Activated naive CD4-positive, alpha-beta T cell (primary cell): ENCODE results near the gene PDE1C.

Experiments
- DNase-seq, 4 experiments: peaks; one replicate each; lab custom pipeline; 2025; lab: John Stamatoyannopoulos, UW

The PDE1C gene

DNA sequence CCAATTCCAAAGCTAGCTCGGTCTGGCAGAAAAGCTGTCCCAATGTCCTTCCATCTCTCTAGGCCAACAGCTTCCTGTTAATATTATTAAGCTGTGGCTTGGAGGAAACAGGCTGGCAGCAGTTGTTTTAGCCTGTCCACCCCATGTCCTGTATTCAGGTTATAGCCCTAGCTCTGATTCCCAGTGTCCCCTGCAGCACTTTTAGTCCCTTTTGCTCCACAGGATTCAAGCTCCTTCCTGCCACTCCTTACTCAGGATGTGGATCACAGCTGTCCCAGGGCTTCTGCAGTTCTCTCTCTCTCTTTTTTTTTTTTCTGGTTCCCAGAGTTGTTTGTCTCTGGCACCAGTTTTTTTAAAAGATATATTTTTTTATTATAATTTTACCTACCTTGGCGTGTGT lies 298.0 kb downstream of the PDE1C start:
- DNase-seq = no peak

DNA sequence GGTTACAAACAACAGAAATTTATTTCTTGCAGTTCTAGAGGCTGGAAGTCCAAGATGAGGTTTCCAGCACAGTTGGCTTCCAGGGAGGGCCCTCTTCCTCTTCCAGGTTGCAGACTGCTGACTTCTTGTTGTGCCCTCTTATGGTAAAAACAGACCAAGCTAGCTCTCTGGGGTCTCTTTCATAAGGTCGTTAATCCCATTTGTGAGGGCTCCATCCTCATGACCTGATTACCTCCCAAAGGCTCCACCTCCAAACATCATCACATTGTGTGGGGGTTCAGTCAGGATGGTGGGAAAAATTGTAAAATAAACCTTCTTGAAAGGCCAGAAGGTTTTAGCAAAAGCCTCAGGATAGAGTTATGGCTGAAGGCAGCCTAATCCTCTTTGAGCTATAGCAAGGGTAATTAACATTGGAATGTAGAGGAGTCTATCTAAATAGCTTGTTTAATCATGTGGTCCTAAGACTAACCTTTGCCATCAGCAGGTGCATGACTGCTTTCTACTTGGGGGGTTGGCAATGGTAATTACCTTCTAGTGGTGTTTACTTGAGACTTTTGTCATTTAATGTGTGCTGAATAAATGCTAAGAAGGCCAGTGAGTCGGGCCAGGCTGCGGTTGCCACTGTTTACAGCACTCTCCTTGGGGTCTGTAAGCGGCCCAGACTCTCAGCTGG lies 302.4 kb downstream of the PDE1C start:
- no peak for DNase-seq

DNA sequence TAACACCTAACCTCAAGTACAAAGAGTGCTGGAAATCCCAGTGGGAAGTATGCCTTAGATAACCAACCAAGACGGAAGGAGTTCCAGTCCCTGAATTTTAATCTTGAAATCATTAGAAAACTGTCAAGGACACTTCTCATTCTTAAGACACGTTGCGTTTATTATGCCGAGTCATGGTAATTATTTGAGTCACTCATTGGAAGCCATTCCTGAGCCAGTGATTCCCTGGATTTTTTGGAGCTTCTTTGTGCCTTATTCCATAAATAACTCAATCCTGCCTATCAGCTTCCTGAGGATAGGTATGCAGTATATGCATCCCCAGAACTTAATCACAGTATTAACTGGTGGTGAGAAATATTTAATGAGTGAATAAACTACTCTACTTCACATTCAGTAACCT lies 305.7 kb downstream of the PDE1C start:
- no peak for DNase-seq

DNA sequence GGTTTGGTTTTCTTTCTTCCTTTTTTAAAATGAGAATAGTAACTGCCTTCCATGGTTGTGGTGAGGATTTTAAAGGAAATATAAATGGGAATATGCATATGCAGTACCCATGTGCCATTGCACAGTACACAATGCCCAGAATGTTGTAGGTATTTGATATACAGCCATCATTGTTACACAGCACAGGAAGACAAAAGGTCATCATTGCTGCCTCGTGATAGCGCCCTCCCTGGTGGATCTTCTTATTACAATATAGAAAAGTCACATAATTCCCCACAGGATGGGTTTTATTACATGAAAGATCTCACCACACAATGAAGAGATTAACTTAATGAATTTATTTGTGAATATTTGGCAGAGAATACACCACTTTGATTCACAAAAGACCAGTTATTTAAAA lies 306.7 kb downstream of the PDE1C start:
- no peak for DNase-seq

DNA sequence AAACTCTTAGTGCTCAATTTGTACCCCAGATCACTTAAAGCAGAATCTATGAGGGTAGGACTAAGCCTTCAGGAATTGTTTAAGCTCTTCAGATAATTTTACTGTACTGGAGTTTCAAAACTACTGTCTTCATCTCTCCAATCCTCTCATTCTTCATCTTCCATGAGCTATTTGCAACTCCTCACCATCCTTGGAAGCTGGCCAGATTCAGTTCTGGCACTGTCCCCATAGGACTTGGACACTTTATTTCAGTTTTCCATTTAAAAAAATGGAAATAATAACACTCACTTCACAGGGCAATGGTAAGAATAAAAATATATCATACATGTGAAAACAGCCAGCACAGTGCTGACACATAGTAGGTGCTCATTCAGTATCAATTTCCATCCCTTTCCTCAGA lies 308.6 kb downstream of the PDE1C start:
- no peak for DNase-seq

DNA sequence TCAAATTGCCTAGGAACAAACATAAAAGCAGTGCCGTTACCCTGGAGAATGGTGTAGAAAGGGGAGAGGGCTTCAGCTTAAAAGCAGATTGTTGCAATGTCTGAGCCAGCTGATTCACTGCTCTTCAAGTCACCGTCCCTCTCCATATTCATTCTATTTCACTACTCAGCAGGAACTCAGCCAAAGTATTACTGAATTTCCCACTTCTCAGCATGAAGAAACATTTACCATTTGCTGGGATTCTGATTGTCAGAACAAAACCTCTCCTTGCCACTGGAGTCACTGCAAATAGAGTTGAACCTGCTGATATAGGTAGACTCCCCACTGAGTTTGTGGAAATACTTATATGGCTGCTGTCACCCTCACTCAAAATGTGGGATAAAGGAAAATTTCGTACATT lies 311.5 kb downstream of the PDE1C start:
- DNase-seq = no peak

DNA sequence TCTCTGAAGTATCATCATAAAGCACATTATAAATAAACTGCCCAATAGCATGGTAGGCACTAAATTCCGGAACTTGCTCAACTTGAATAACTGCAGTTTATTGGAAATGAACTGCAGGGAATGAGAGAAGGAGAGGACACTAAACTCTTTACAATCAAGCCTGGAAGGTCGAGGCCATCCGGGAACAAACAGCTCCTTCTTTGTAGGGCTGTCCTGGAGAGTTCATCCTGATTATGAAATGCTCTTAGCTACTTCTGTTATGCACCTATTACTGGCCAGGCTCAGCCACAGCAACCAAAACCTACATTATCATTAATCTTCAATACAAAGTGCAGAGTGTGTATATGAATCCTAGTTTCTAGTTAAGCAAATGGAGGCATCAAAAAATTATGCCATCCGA lies 318.5 kb downstream of the PDE1C start:
- DNase-seq = no peak

DNA sequence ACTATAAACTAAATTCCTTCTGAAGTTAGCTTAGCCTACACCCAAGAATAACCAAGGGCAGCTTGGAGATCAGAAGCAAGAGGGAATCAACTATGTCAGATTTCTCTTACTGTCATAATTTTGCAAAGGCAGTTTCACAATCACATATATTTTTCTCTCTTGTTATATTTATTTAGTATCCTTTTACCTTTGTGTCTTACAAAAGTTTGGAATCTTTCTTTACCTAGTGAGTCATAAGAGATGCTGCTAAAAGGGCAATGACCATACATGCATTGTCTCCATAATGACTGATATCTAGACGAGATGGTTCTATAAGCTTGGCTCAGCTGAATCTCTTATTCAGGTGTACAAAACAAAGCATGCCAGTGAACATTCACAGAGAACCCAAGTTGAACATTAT lies 322.1 kb downstream of the PDE1C start:
- no peak for DNase-seq

DNA sequence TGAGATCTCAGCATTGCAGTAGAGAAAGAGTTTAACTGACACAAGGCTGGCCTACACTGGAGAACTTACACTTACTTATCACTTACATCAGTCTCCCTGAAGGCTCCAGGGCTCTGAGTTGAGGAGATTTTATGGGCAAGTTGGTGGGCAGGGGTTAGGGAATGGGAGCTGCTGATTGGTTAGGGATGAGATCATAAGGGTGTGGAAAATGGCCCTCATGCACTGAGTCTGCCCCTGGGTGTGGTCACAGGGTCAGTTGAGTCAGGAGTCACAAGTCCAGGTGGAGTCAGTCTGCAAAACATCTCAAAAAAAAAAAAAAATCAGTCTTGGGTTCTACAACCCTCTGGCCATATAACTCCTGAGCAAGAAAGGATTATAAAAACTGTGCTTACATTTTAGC lies 322.7 kb downstream of the PDE1C start:
- no peak for DNase-seq

DNA sequence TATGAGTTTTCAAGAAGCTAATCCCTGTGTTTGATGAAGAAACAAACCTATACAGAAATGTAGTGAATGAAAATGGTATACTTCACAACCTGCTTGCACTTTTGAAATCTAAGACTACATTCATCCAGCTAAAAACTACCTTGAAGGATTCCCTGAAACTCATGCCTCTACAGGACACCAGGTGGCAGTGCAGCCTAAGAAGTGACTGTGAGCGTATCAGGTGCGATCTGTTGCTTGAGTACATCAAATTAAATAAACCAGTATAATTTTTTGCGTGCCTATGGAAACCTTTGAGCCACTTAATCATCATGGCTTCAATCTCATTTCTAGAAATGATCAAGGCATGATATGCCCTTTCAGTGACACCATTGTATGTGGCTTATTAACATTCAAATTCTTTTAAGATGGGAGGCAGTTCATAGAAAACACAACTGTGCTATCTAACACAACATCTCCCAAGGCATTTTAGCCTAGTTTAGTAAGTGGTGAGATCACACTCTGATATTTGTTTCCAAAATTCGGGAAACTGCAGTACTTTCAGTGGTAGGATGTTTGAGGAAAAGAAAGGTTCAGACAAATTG lies 325.8 kb downstream of the PDE1C start:
- DNase-seq = no peak

DNA sequence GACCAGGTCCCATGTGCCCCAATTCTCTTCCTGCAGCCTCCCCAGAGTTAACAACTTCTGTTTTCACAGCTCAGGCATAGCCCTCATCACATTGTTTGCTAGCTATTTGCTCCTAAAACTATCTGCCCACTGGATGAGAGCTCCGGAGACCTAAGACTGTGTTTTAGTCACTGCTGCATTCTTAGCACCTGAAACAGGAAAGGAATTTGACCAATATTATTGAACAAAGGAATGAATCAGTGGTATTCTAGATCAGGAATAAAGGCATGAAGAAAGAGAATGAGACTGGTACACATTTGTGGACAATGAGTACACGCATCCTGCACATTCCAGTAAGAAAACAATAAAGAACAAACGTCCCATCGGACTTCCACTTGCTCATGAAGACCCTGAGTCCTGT lies 328.4 kb downstream of the PDE1C start:
- DNase-seq = no peak

DNA sequence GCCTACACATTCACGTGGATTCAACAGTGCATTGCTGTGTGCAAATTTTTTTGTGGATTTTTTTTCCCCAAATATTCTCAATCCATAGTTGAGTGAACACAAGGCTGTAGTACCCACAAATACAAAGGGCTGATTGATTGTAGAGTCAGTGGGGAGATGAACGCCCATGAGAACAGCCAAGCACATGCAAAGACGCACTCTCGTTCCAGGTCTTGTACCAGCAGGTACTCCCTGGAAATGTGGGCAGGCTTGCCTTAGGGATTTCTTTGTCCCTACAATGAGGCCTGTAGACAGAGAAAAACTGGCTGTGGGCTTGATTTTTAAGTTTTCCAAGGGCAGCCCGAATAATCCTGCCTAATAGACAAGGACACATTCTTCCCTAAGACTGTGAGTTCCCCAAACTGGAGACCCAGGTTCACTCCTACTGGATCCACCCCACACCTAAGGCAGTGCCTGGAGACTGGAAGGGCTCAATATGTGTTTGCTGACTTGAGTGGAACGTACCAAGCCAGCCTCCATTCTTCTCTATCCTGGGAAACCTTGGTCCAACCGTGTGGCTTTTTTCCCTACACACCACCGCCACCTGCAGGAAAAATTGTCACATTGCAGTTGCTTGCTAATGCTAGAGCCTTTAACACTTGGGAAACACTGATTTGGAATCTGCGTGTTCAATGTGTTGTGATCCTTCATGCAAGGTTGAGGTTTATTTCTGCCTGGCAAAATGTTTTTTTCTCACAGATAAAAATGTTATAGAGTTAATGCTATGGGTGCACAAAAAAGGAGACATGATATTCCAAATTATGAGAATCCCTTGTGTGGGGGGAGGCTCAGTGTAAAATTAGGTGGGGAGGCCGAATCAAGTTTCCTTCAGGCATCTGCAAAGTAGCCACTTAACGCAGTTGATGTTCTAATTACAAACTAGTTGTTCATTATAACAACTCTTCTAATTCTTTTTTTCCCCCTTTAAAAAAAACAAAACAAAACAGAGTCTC lies 333.9 kb downstream of the PDE1C start:
- no peak for DNase-seq

DNA sequence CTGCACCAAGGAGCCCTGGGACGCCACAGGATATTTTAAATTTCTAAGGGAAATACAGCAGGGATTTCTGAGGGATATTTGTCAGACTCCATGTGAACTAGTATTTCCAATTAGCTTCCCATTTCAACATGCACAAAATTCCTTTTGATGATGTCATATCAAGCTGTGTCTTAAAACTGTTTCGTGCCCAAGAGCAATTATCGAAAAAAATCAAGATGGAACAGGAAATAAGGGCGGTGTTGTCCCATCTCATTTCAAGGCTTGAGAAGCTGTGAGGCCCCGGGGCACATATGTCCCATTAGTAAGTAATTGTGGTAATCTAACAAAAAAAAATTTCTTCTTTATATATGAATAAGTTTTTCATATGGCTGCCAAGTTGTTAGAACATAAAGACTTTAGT lies 335.8 kb downstream of the PDE1C start:
- no peak for DNase-seq

DNA sequence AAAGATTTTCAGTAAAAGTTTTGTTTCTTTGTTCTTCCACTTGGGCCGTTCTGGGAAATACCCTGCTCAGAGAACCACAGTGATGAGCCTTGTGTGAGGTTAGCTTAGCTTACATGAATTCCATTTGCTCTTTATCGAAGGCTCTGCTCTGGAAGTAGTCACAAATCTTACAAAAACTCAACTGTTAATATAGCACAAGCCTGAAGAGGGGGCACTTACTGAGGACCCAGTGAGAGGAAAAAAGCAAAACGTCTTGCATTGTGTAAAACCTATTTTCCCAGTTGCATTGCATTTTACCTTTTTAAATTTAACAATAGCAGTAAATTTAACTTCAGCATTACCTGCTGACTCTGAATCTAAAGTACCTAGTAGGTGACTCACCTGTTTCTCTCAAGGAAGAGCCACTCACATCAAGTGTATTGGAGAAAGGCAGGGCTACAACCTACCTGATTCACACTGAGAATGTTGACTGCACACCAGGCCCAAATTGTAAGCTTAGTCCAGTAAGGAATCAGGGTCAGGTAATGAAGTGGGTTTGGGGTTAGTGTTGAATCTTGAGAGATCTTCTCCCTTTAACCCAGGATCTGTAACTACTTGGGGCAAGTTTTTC lies 340.9 kb downstream of the PDE1C start:
- DNase-seq = no peak

DNA sequence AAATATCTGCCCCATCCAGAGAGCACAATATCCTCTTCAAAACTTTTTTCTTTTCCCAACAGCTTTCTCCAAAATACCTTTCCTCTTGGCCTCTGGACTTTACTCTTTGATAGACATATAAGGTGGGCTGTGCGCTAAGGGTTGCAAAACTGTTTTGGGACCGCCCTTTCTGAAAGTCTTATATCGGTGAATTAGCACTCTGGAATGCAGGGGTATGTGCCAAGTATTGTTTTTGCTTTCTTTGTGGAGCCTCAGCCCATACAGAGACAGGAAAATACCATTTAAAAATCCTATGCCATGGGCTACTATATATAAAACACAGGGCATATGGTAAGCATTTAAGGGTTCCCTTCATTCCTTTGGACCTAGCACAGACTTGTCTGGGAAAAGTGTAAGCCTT lies 345.5 kb downstream of the PDE1C start:
- DNase-seq = no peak

DNA sequence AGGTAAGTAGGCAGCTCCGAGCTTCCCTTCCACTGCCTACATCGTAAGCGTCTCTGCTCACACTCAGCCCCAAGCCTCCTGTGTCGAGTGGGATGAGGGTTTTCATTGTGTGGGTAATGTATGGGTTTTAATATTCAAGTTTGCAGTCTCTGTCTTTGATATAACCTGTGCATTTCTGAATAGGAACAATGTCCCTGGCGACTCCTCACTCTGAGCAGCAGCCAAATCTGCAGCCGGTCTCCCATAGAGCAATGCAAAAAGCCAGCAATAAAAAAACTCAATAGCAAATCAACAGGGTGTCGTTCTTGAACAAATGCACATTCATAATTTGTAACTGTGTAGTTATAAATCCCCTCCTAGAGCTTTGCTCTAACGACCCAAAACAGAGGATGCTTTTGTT lies 349.8 kb downstream of the PDE1C start:
- no peak for DNase-seq

DNA sequence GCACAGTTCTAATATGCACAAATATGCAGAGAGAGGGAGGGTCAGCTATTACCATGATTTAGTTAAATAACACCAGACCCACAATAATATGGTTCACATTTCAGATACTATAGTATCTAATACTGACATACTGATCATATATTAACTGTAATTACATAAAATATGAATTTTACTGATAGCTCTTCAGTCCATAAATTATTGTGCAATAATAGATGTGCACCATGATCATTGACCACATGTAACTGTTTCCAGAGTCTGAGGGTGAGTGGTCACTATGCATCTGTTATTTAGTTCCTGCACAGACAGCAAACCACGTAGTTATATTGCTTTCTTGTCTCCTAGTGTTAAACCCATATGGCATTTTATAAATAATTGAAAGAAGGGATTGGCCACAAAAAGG lies 353.9 kb downstream of the PDE1C start:
- no peak for DNase-seq

DNA sequence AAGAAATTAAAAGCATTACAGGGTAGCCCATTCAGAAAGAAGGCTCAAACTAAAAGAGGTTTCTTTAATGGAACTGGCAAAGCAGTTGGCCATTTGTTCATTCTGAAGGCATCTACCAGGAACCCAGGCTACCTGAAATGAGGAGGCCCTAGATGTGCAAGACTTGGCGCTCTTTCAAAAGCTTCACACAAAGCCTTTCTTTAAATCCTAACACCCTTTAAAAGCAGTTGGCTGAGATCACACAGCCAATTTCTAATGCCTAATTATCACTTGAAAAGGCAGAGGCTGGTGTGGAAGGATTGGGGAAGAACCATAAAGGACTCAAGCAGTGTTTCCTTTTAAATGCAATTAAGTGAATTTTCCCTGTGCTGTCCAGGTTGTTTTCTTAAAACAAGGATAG lies 360.0 kb downstream of the PDE1C start:
- no peak for DNase-seq

DNA sequence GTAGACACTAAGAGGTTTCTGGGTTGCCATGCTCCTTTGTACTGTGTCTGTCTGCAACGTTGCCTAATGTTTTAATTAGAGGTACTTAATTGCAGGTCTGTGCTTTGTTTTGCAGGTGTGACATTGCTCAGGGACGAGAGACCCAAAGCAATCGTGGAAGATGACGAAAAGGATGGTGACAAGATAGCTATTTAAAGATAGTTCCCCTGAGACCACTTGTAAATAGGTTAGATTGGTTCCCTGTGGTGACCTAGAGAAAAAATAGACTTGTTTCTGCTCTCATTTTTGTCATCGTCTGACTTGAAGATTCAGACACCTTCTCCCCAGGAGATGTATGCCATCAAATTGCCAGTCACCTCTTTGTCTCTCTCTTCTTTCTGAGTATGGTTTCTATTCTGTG lies 363.1 kb downstream of the PDE1C start:
- no peak for DNase-seq

DNA sequence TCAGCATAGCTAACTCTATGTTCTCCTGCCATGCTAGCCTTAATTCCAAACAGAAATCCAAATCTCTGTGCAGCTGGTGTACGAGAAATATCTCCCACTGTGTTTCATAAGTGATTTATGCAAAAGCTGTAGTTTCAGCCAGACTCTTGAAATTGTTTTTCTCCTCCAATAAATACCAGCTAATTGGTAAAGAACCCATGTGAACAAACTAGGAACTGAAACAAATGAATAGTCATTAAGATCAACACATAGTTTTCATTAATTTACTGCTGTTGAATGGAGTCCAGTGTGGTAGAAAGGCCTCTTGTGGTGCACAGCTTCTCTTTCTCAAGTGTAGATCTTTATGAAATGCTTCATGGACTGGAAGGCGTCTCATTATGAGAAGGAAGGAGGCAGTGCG lies 364.8 kb downstream of the PDE1C start:
- no peak for DNase-seq

DNA sequence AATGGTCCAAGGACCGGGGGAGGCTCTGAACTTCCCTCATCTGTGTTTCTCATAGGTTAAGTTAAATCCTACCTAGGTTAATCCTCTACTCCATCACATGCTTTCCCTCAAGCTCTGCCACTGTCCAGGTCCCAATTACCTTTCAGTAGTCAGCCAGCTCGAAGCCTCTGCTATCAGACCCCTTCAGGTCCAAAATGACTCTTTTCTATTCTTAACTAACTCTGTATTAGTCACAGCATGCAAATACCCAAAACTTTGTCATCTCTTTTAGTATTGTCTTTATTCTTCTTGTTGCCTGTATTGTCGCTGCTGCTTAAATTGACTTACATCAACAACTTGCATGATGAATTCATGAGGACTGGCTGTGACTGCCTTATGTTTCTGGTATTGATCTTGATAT lies 367.9 kb downstream of the PDE1C start:
- no peak for DNase-seq
